Smooth muscle cell (in vitro differentiated cells): ENCODE results near the gene HDAC11. TPM values are rescaled to one million over a fixed set of nuclear protein-coding genes. Genes with fewer than 3 reads are reported as not detected.

ENCODE experiments used
- DNase-seq: peaks from one replicate; lab custom pipeline; 2025; ENCODE audit not compliant: unreplicated experiment; lab: John Stamatoyannopoulos, UW
- H2AFZ ChIP-seq: fragments of 200-600 bp; sonication (generic); 2 replicates; pipeline ENCODE4 v1.6.0; 2016; ENCODE audit warnings: antibody characterized with exemption, low read depth, mild to moderate bottlenecking
- H3F3A ChIP-seq: fragments of 200-600 bp; sonication (generic); 2 replicates; pipeline ENCODE4 v1.6.0; 2017; ENCODE audit warnings: antibody characterized with exemption, low read depth
- H3K27ac ChIP-seq: fragments of 200-600 bp; sonication (generic); 2 replicates; pipeline ENCODE4 v1.5.1; 2016; ENCODE audit warnings: low read depth, mild to moderate bottlenecking
- H3K27me3 ChIP-seq: fragments of 200-600 bp; sonication (generic); 2 replicates; pipeline ENCODE4 v1.6.1; 2016; ENCODE audit warnings: low read depth, mild to moderate bottlenecking
- H3K36me3 ChIP-seq: fragments of 200-600 bp; sonication (generic); 2 replicates; pipeline ENCODE4 v1.5.1; 2016; ENCODE audit warnings: low read depth
- H3K4me1 ChIP-seq: fragments of 200-600 bp; sonication (generic); 2 replicates; pipeline ENCODE4 v1.5.1; 2016; ENCODE audit warnings: low read depth
- H3K4me2 ChIP-seq: fragments of 200-600 bp; sonication (generic); 2 replicates; pipeline ENCODE4 v1.6.0; 2016; ENCODE audit warnings: mild to moderate bottlenecking
- H3K4me3 ChIP-seq: fragments of 200-600 bp; sonication (generic); 2 replicates; pipeline ENCODE4 v1.5.1; 2016; ENCODE audit warnings: mild to moderate bottlenecking
- H3K79me2 ChIP-seq: fragments of 200-600 bp; sonication (generic); 2 replicates; pipeline ENCODE4 v1.6.0; 2016; ENCODE audit warnings: low read depth, mild to moderate bottlenecking
- H3K9ac ChIP-seq: fragments of 200-600 bp; sonication (generic); 2 replicates; pipeline ENCODE4 v1.6.0; 2016; ENCODE audit warnings: low read depth
- H3K9me3 ChIP-seq: fragments of 200-600 bp; sonication (generic); replicated peaks from 2 replicates; pipeline ENCODE4 v1.5.1; 2016; ENCODE audit warnings: low read depth
- H4K20me1 ChIP-seq: fragments of 200-600 bp; sonication (generic); 2 replicates; pipeline ENCODE4 v1.6.0; 2016; ENCODE audit warnings: low read depth
- WGBS: methylation state at CpG from one replicate; pipeline ENCODE4 v1.1.7; 2016; ENCODE audit warnings: low lambda C conversion rate; 5-methylcytosine and 5-hydroxymethylcytosine counted together
- polyA plus RNA-seq: library from polyadenylated mRNA; unstranded; fragments of >200 nt; fragmentation: Nextera tagmentation; extraction: Ambion mirVana; gene quantifications from 2 replicates; pipeline ENCODE4 v1.2.1, GENCODE V29; 2016
- total RNA-seq: library from RNA; depleted of rRNA; stranded (reverse); fragments of >200 nt; gene quantifications from 2 replicates; pipeline ENCODE4 v1.2.3, GENCODE V29; 2014
- TF ChIP-seq, protein P1 (sequence below): fragments of 200-600 bp; sonication (generic); IDR thresholded peaks from 2 replicates; pipeline ENCODE4 v1.5.1; 2017; ENCODE audit warnings: borderline replicate concordance, mild to moderate bottlenecking, antibody characterized with exemption; ENCODE audit not compliant: insufficient read depth, poor library complexity, severe bottlenecking

Gene HDAC11
- total and polyA plus RNA-seq, 2 experiments from 2014 or later, result 9.6 to 14.8 TPM

DNA sequence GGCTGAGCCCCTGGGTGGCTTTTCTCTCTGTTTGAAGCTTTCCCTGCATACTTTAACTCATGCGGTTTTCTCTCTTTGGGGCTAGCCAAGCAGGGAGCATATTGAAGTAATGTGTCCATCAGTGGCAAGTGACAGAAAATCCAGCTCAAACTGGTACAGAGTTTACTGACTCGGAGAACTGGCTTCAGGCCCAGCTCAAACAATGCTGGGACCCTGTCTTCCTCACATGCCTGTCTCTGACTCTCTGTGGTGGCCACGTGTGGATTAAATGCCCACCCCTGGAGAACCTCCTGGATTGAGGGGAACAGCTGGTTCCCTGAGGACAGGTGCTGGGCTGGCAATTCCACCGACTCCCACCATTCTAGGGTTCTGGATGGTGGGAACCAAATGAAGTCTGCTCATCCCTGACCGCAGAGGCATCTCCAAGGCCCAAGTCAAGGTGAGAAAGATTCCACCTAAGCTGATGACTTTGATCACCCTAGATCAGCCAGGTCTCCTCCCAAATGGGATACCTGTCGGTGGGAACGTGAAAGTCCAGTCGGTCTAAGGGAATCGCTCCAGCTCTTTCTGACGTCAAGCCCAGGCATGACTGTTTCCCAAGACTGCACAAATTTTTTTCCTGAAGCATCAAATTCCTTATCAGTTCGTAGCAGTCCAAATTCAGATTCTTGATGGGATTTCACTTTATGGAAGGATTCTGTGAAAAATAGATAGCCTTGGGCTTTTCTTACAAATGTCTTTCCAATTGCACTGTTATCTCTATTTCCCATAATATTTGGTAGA is 16.3 kb upstream of the HDAC11 start:
- no peak for DNase-seq
- Histone ChIP-seq H3K9me3 (no peaks in the 10 kb centered on the region), H3K79me2 (no peaks in the 10 kb centered on the region), H4K20me1 (no peaks in the 10 kb centered on the region), H3K4me2 (no peak overlapping the region), H3K4me1 (no peaks in the 10 kb centered on the region), H3K27me3 (no peaks in the 10 kb centered on the region), H3K27ac (no peak overlapping the region), H3K36me3 (no peaks in the 10 kb centered on the region), H2AFZ (no peak overlapping the region), H3K9ac (no peak overlapping the region), H3K4me3 (no peak overlapping the region), H3F3A (no peaks in the 10 kb centered on the region)
- TF ChIP-seq, protein P1, sequence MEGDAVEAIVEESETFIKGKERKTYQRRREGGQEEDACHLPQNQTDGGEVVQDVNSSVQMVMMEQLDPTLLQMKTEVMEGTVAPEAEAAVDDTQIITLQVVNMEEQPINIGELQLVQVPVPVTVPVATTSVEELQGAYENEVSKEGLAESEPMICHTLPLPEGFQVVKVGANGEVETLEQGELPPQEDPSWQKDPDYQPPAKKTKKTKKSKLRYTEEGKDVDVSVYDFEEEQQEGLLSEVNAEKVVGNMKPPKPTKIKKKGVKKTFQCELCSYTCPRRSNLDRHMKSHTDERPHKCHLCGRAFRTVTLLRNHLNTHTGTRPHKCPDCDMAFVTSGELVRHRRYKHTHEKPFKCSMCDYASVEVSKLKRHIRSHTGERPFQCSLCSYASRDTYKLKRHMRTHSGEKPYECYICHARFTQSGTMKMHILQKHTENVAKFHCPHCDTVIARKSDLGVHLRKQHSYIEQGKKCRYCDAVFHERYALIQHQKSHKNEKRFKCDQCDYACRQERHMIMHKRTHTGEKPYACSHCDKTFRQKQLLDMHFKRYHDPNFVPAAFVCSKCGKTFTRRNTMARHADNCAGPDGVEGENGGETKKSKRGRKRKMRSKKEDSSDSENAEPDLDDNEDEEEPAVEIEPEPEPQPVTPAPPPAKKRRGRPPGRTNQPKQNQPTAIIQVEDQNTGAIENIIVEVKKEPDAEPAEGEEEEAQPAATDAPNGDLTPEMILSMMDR, result no peak
- WGBS, result 79% methylated on average over 11 of the region's 11 CpGs

- Histone ChIP-seq H3F3A (no peaks in the 10 kb centered on the region), H3K27me3 (no peaks in the 10 kb centered on the region), H3K79me2 (no peaks in the 10 kb centered on the region), H3K9me3 (no peaks in the 10 kb centered on the region), H2AFZ (no peak overlapping the region), H3K4me1 (no peaks in the 10 kb centered on the region), H3K4me2 (no peak overlapping the region), H3K36me3 (no peaks in the 10 kb centered on the region), H3K27ac (no peak overlapping the region), H3K4me3 (no peak overlapping the region), H3K9ac (no peak overlapping the region), H4K20me1 (no peaks in the 10 kb centered on the region)
- no peak for DNase-seq
- TF ChIP-seq, protein P1, result no peak
- WGBS, result 52% methylated on average over 4 of the region's 4 CpGs
Observed at GRCh38 chr3:13465236-13465873, 14.8 kb upstream of the HDAC11 start.

DNA sequence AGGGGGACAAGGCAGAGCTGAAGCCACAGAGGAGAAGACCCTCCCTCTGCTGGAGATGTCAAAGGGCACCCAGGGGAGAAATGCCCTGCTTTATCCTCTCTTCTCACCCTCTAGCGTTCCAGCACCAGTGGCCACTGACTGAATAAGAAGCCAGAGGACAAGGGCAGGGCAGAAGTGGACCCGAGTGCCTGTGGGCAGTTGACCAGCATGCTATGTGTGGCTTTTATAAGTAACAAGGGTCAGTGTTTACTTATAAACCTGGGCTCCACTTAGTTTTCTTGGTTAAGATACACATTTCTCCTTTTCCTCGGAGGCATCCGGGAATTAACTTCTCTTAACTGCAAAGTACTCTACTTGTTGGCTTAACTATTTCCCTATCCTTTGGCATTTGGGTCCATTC is 13.3 kb upstream of the HDAC11 start:
- Histone ChIP-seq H3K4me3 (no peak overlapping the region), H3F3A (no peaks in the 10 kb centered on the region), H3K4me1 (no peaks in the 10 kb centered on the region), H3K36me3 (no peaks in the 10 kb centered on the region), H3K27ac (no peak overlapping the region), H3K27me3 (no peaks in the 10 kb centered on the region), H3K9me3 (no peaks in the 10 kb centered on the region), H3K9ac (no peak overlapping the region), H2AFZ (no peak overlapping the region), H4K20me1 (no peaks in the 10 kb centered on the region), H3K4me2 (no peak overlapping the region), H3K79me2 (no peaks in the 10 kb centered on the region)
- WGBS, result 90% methylated on average over 4 of the region's 4 CpGs
- TF ChIP-seq, protein P1, result no peak
- no peak for DNase-seq
